IMR-90 (cell line): ENCODE results near the gene PIAS1. TPM values are rescaled to one million over a fixed set of nuclear protein-coding genes. Genes with fewer than 3 reads are reported as not detected.

Experiments used
- ATAC-seq: fragments of 200-7000 bp; cut with Tn5 transposase; 2 replicates; pipeline ENCODE4 v1.9.1; 2020; ENCODE audit warnings: low read depth, mild to moderate bottlenecking, moderate library complexity
- BruUV-seq: library from RNA; stranded (reverse); fragments of 400-500 nt; replicated peaks from 2 replicates; lab custom pipeline; 2021; lab: Mats Ljungman, UMichigan
- CTCF ChIA-PET: fragments of 300-600 bp; formaldehyde crosslinking; extraction: SDS; loops from one replicate; lab custom pipeline; 2021; ENCODE audit warnings: antibody characterized with exemption; lab: Yijun Ruan, JAX
- POLR2A ChIA-PET: fragments of 300-600 bp; sonication (Branson Sonifier 250); formaldehyde crosslinking; loops from one replicate; lab custom pipeline; 2022; ENCODE audit warnings: antibody characterized with exemption; ENCODE audit not compliant: unreplicated experiment; lab: Charles Lee
- DNase-seq: peaks from one replicate; pipeline ENCODE4 v3.0.0; 2013
- H2AFZ ChIP-seq: replicated peaks from 2 replicates; pipeline ENCODE3; 2013; ENCODE audit warnings: low read length, mild to moderate bottlenecking; ENCODE audit not compliant: poor library complexity
- H2AK5ac ChIP-seq: 2 replicates; pipeline ENCODE4 v1.6.1; 2013; ENCODE audit warnings: low read depth, low read length, inconsistent platforms
- H2AK9ac ChIP-seq: replicated peaks from 2 replicates; pipeline ENCODE3; 2013; ENCODE audit warnings: mild to moderate bottlenecking, low read depth, low read length, moderate library complexity; ENCODE audit not compliant: poor library complexity
- H2BK120ac ChIP-seq: 2 replicates; pipeline ENCODE4 v1.6.1; 2013; ENCODE audit warnings: low read depth, low read length, inconsistent platforms
- H2BK15ac ChIP-seq: 3 replicates; pipeline ENCODE4 v1.6.1; 2013; ENCODE audit warnings: low read depth, low read length, inconsistent platforms
- H2BK20ac ChIP-seq: 2 replicates; pipeline ENCODE4 v1.6.1; 2013; ENCODE audit warnings: low read depth, mild to moderate bottlenecking, inconsistent platforms, low read length, moderate library complexity
- H2BK5ac ChIP-seq: 2 replicates; pipeline ENCODE4 v1.6.1; 2013; ENCODE audit warnings: mild to moderate bottlenecking, low read depth, low read length, inconsistent platforms; ENCODE audit not compliant: poor library complexity, severe bottlenecking
- H3K14ac ChIP-seq: replicated peaks from 2 replicates; pipeline ENCODE4 v1.6.1; 2013; ENCODE audit warnings: low read depth, low read length, inconsistent platforms
- H3K18ac ChIP-seq: 2 replicates; pipeline ENCODE4 v1.6.1; 2013; ENCODE audit warnings: low read depth, low read length, control low read depth
- H3K23ac ChIP-seq: 2 replicates; pipeline ENCODE4 v1.6.1; 2013; ENCODE audit warnings: low read depth, low read length, inconsistent platforms
- H3K27ac ChIP-seq: 2 replicates; pipeline ENCODE4 v1.5.1; 2013; ENCODE audit warnings: mild to moderate bottlenecking, control low read depth, low read length; ENCODE audit not compliant: insufficient read depth
- H3K27me3 ChIP-seq: 2 replicates; pipeline ENCODE4 v1.6.1; 2013; ENCODE audit warnings: low read length; ENCODE audit not compliant: control insufficient read depth, insufficient read depth
- H3K36me3 ChIP-seq: 2 replicates; pipeline ENCODE4 v1.6.1; 2013; ENCODE audit warnings: low read length, mixed read lengths; ENCODE audit not compliant: control insufficient read depth, insufficient read depth
- H3K4ac ChIP-seq: 2 replicates; pipeline ENCODE4 v1.6.1; 2013; ENCODE audit warnings: low read depth, low read length, inconsistent platforms
- H3K4me1 ChIP-seq: 2 replicates; pipeline ENCODE4 v1.6.1; 2013; ENCODE audit warnings: low read length, mixed read lengths; ENCODE audit not compliant: control insufficient read depth, insufficient read depth
- H3K4me2 ChIP-seq: 2 replicates; pipeline ENCODE4 v1.6.1; 2013; ENCODE audit warnings: low read depth, mild to moderate bottlenecking, control low read depth, low read length, moderate library complexity
- H3K4me3 ChIP-seq: 2 replicates; pipeline ENCODE4 v1.5.1; 2013; ENCODE audit warnings: low read depth, mild to moderate bottlenecking, control low read depth, low read length, moderate library complexity; ENCODE audit not compliant: insufficient read depth
- H3K56ac ChIP-seq: 2 replicates; pipeline ENCODE4 v1.6.1; 2013; ENCODE audit warnings: low read length, inconsistent platforms; ENCODE audit not compliant: insufficient read depth; ENCODE audit errors: extremely low read depth
- H3K79me1 ChIP-seq, 2 experiments: 2 replicates each; pipeline ENCODE4 v1.6.1; 2013; ENCODE audit warnings: low read length in 2 of 2, inconsistent platforms in 1 of 2, low read depth in 1 of 2
- H3K9ac ChIP-seq: 2 replicates; pipeline ENCODE4 v1.6.1; 2013; ENCODE audit warnings: low read depth, low read length, control low read depth
- H3K9me1 ChIP-seq: 2 replicates; pipeline ENCODE4 v1.6.1; 2013; ENCODE audit warnings: low read length, inconsistent platforms; ENCODE audit not compliant: insufficient read depth
- H3K9me3 ChIP-seq: 2 replicates; pipeline ENCODE4 v1.6.1; 2013; ENCODE audit warnings: low read length; ENCODE audit not compliant: control insufficient read depth, insufficient read depth
- H4K20me1 ChIP-seq: 2 replicates; pipeline ENCODE4 v1.6.1; 2013; ENCODE audit warnings: low read length, inconsistent platforms; ENCODE audit not compliant: insufficient read depth
- H4K5ac ChIP-seq: 2 replicates; pipeline ENCODE4 v1.6.1; 2013; ENCODE audit warnings: mild to moderate bottlenecking, low read depth, low read length, control low read depth
- H4K8ac ChIP-seq, 2 experiments: 2 replicates each; pipeline ENCODE4 v1.6.1; 2013; ENCODE audit warnings: low read depth in 2 of 2, low read length in 2 of 2, control low read depth in 1 of 2, inconsistent platforms in 1 of 2
- H4K91ac ChIP-seq: 2 replicates; pipeline ENCODE4 v1.6.1; 2013; ENCODE audit warnings: low read depth, low read length, inconsistent platforms; ENCODE audit not compliant: insufficient read depth
- BHLHE40 ChIP-seq: fragments of 150-350 bp; IDR thresholded peaks from 2 replicates; pipeline ENCODE4 v1.6.1; 2016; ENCODE audit warnings: mild to moderate bottlenecking, low read depth, low read length
- CEBPB ChIP-seq: IDR thresholded peaks from 2 replicates; pipeline ENCODE4 v1.6.1; 2012; ENCODE audit warnings: low read depth, low read length, improper control_type of control experiment
- CHD1 ChIP-seq: IDR thresholded peaks from 2 replicates; pipeline ENCODE4 v1.6.1; 2012; ENCODE audit warnings: low read depth, low read length, improper control_type of control experiment
- FOS ChIP-seq: fragments of 150-350 bp; IDR thresholded peaks from 2 replicates; pipeline ENCODE4 v1.6.1; 2016; ENCODE audit warnings: low read depth, low read length
- MAFK ChIP-seq: IDR thresholded peaks from 2 replicates; pipeline ENCODE4 v1.6.1; 2012; ENCODE audit warnings: low read depth, low read length, improper control_type of control experiment
- MAZ ChIP-seq: IDR thresholded peaks from 2 replicates; pipeline ENCODE4 v1.6.1; 2012; ENCODE audit warnings: low read depth, mild to moderate bottlenecking, low read length, improper control_type of control experiment, moderate library complexity, borderline replicate concordance
- MXI1 ChIP-seq: IDR thresholded peaks from 2 replicates; pipeline ENCODE4 v1.6.1; 2012; ENCODE audit warnings: low read depth, mild to moderate bottlenecking, low read length, moderate library complexity, borderline replicate concordance
- NFE2L2 ChIP-seq: fragments of 150-350 bp; IDR thresholded peaks from 2 replicates; pipeline ENCODE4 v1.6.1; 2016; ENCODE audit warnings: low read depth, mild to moderate bottlenecking, low read length
- POLR2A ChIP-seq: IDR thresholded peaks from 2 replicates; pipeline ENCODE4 v1.6.1; 2012; ENCODE audit warnings: mild to moderate bottlenecking, low read depth, low read length
- RAD21 ChIP-seq: IDR thresholded peaks from 2 replicates; pipeline ENCODE4 v1.6.1; 2012; ENCODE audit warnings: low read length, improper control_type of control experiment
- RCOR1 ChIP-seq: IDR thresholded peaks from 2 replicates; pipeline ENCODE4 v1.6.1; 2012; ENCODE audit warnings: mild to moderate bottlenecking, low read length, improper control_type of control experiment; ENCODE audit not compliant: insufficient replicate concordance
- RFX5 ChIP-seq: IDR thresholded peaks from 2 replicates; pipeline ENCODE4 v1.8.0; 2012; ENCODE audit warnings: low read depth, mild to moderate bottlenecking, low read length, moderate library complexity
- SMC3 ChIP-seq: fragments of 150-350 bp; IDR thresholded peaks from 2 replicates; pipeline ENCODE4 v1.6.1; 2016; ENCODE audit warnings: low read depth, mild to moderate bottlenecking, antibody characterized with exemption, low read length, moderate library complexity
- WGBS, 2 experiments: methylation state at CpG; one replicate each; pipeline versions ENCODE4 v1.1.5 to v1.1.7; 2013; ENCODE audit warnings: missing lambda C conversion rate in 2 of 2; ENCODE audit not compliant: insufficient read length in 1 of 2; ENCODE audit errors: extremely low coverage in 2 of 2; 5-methylcytosine and 5-hydroxymethylcytosine counted together
- dilution Hi-C: fragments of 300-500 bp; cut with HindIII; formaldehyde crosslinking; loops from one replicate; pipeline ENCODE4 v1.14.3; 2018; ENCODE audit warnings: low sequenced_read_pairs; ENCODE audit not compliant: unreplicated experiment
- in situ Hi-C: fragments of 300-500 bp; cut with MboI; formaldehyde crosslinking; loops from 3 replicates; pipeline ENCODE4 v1.14.3; 2019; ENCODE audit warnings: low sequenced_read_pairs, inconsistent platforms, mixed read lengths
- intact Hi-C: fragments of 100-400 bp; cut with micrococcal nuclease; formaldehyde crosslinking; loops from 2 replicates; pipeline ENCODE4 v1.10.0; 2022
- polyA plus RNA-seq, 3 experiments: library from polyadenylated mRNA; depleted of rRNA; stranded (reverse); fragments of >200 nt; gene quantifications; 2 replicates each; pipeline ENCODE4 v1.2.3, GENCODE V29; 2012; ENCODE audit warnings: low replicate concordance in 1 of 3
- total RNA-seq: library from RNA; depleted of rRNA; stranded (reverse); fragments of >200 nt; gene quantifications from 2 replicates; pipeline ENCODE4 v1.2.3, GENCODE V29; 2012
- TF ChIP-seq, protein P1 (sequence below): fragments of 150-350 bp; IDR thresholded peaks from 2 replicates; pipeline ENCODE4 v1.6.1; 2017; ENCODE audit warnings: mild to moderate bottlenecking, antibody characterized with exemption, low read length, low read depth
- TF ChIP-seq, protein P2 (sequence below): conservative IDR thresholded peaks from 2 replicates; pipeline ENCODE4 v1.5.1; 2012; ENCODE audit warnings: mild to moderate bottlenecking, low read depth, low read length, improper control_type of control experiment
- TF ChIP-seq, protein P3 (sequence below): fragments of 150-350 bp; IDR thresholded peaks from 2 replicates; pipeline ENCODE4 v1.6.1; 2016; ENCODE audit warnings: low read depth, mild to moderate bottlenecking, low read length, moderate library complexity, borderline replicate concordance

The PIAS1 gene
- total and polyA plus RNA-seq, 2 of the 4 experiments (the other 2 are of a cell fraction) = 20.0 to 63.6 TPM

DNA sequence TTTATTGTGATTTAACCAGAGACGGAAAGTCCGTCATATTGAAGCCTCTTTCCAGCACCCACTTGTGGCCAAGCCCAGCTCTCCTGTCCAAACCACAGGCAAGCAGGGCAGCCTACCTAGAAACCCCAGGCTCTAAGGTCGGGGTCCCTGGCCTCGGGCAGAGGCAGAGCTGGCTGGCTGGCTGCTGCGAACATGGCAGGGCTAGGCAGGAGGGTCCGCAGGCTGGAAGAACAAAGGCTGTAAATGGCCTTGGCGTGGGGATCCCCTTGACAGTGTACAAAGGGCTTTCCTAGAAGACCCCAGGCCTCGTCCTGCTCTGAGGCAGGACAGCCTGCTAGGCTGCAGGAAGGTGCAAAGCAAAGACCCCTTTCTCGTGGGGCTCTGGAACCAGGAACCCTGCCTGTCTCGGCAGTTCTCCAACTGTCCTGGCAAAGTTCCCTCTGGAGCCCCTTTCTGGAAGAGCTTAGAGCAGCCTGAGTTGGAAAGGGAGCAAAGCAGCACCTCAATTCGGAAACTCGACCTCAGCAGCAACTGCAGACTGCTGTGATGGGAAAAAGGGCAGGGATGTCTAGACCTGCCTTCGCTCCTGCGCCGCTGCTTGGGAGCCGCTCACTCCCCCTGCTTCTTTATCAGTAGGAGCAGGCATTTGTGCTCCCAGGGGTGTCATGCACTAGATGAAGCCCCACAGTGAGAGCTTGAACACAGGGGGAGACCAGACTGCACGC, 142.5 kb downstream of the PIAS1 start:
- no peak overlapping the region for H2BK20ac ChIP-seq
- no peak for ATAC-seq
- TF ChIP-seq POLR2A = no peak
- TF ChIP-seq BHLHE40 = no peak
- no peak for TF ChIP-seq FOS
- TF ChIP-seq MAZ = no peak
- no peak for TF ChIP-seq RAD21
- TF ChIP-seq, protein P1, sequence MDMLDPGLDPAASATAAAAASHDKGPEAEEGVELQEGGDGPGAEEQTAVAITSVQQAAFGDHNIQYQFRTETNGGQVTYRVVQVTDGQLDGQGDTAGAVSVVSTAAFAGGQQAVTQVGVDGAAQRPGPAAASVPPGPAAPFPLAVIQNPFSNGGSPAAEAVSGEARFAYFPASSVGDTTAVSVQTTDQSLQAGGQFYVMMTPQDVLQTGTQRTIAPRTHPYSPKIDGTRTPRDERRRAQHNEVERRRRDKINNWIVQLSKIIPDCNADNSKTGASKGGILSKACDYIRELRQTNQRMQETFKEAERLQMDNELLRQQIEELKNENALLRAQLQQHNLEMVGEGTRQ = no peak
- TF ChIP-seq NFE2L2 = no peak
- no peak for TF ChIP-seq MXI1
- TF ChIP-seq CEBPB = no peak
- TF ChIP-seq RFX5 = no peak
- TF ChIP-seq RCOR1 = no peak
- TF ChIP-seq, protein P2, sequence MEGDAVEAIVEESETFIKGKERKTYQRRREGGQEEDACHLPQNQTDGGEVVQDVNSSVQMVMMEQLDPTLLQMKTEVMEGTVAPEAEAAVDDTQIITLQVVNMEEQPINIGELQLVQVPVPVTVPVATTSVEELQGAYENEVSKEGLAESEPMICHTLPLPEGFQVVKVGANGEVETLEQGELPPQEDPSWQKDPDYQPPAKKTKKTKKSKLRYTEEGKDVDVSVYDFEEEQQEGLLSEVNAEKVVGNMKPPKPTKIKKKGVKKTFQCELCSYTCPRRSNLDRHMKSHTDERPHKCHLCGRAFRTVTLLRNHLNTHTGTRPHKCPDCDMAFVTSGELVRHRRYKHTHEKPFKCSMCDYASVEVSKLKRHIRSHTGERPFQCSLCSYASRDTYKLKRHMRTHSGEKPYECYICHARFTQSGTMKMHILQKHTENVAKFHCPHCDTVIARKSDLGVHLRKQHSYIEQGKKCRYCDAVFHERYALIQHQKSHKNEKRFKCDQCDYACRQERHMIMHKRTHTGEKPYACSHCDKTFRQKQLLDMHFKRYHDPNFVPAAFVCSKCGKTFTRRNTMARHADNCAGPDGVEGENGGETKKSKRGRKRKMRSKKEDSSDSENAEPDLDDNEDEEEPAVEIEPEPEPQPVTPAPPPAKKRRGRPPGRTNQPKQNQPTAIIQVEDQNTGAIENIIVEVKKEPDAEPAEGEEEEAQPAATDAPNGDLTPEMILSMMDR = no peak
- no peak for TF ChIP-seq CHD1
- TF ChIP-seq, protein P3, sequence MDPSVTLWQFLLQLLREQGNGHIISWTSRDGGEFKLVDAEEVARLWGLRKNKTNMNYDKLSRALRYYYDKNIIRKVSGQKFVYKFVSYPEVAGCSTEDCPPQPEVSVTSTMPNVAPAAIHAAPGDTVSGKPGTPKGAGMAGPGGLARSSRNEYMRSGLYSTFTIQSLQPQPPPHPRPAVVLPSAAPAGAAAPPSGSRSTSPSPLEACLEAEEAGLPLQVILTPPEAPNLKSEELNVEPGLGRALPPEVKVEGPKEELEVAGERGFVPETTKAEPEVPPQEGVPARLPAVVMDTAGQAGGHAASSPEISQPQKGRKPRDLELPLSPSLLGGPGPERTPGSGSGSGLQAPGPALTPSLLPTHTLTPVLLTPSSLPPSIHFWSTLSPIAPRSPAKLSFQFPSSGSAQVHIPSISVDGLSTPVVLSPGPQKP = no peak
- no peak for TF ChIP-seq SMC3
- TF ChIP-seq MAFK = no peak

More for the DNA sequence above, 142.5 kb downstream of the PIAS1 start:
- H3K9me1 ChIP-seq = peaks cover 9% of the 10 kb centered on the region
- ChIA-PET CTCF (no interaction called here), POLR2A (no interaction called here)
- intact Hi-C loops = no loop called here
- no peak overlapping the region for H3K27ac ChIP-seq
- H2AK5ac ChIP-seq = no peak overlapping the region
- H2AK9ac ChIP-seq = no peak overlapping the region
- no peak overlapping the region for H3K23ac ChIP-seq
- peaks cover 0 to 5% of the 10 kb centered on the region in 2 experiments; a peak in 2 of 4 replicates for H3K79me1 ChIP-seq
- H2BK15ac ChIP-seq = no peak overlapping the region
- no peaks in the 10 kb centered on the region for H3K9me3 ChIP-seq
- no peak overlapping the region for H3K56ac ChIP-seq
- H3K27me3 ChIP-seq = no peaks in the 10 kb centered on the region
- in situ Hi-C loops = no loop called here
- no TSS peak for BruUV-seq
- H3K4me2 ChIP-seq = no peak overlapping the region
- no peak overlapping the region for H2BK120ac ChIP-seq
- no peak overlapping the region for H2AFZ ChIP-seq
- dilution Hi-C loops = no loop called here
- no peak overlapping the region for H3K14ac ChIP-seq
- DNase-seq = no peak
- peaks cover under 1% of the 10 kb centered on the region; the same call in 1 of the 2 replicates for H3K4me1 ChIP-seq
- no peak overlapping the region for H3K18ac ChIP-seq
- H4K91ac ChIP-seq = no peak overlapping the region
- H3K9ac ChIP-seq = no peak overlapping the region
- H2BK5ac ChIP-seq = no peak overlapping the region
- H4K5ac ChIP-seq = no peak overlapping the region
- 85% methylated on average over 9 of the region's 17 CpGs; no CpG with 5 or more reads in 1 of the 2 experiments for WGBS, 2 experiments
- H4K8ac ChIP-seq = no peak overlapping the region
- no peak overlapping the region for H3K4me3 ChIP-seq
- H3K4ac ChIP-seq = no peak overlapping the region
- H4K20me1 ChIP-seq = peaks cover 3% of the 10 kb centered on the region; the same call in 1 of the 2 replicates
- H3K36me3 ChIP-seq = peaks cover 12% of the 10 kb centered on the region
